DMS 273 treated with DMSO at 0.1 percent for 48 hours (cell line): Measurements from ENCODE around the gene SLC35F5.
"Not testable (repeated sequence)": the region's sequence is repeated elsewhere in the genome, so short reads cannot be mapped to it uniquely, and the experiment has no call there.

Experiments used
- DNase-seq: peaks from one replicate; lab custom pipeline; 2025; lab: John Stamatoyannopoulos, UW

SLC35F5 gene, protein sequence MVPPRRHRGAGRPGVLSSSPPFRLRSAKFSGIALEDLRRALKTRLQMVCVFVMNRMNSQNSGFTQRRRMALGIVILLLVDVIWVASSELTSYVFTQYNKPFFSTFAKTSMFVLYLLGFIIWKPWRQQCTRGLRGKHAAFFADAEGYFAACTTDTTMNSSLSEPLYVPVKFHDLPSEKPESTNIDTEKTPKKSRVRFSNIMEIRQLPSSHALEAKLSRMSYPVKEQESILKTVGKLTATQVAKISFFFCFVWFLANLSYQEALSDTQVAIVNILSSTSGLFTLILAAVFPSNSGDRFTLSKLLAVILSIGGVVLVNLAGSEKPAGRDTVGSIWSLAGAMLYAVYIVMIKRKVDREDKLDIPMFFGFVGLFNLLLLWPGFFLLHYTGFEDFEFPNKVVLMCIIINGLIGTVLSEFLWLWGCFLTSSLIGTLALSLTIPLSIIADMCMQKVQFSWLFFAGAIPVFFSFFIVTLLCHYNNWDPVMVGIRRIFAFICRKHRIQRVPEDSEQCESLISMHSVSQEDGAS

DNA sequence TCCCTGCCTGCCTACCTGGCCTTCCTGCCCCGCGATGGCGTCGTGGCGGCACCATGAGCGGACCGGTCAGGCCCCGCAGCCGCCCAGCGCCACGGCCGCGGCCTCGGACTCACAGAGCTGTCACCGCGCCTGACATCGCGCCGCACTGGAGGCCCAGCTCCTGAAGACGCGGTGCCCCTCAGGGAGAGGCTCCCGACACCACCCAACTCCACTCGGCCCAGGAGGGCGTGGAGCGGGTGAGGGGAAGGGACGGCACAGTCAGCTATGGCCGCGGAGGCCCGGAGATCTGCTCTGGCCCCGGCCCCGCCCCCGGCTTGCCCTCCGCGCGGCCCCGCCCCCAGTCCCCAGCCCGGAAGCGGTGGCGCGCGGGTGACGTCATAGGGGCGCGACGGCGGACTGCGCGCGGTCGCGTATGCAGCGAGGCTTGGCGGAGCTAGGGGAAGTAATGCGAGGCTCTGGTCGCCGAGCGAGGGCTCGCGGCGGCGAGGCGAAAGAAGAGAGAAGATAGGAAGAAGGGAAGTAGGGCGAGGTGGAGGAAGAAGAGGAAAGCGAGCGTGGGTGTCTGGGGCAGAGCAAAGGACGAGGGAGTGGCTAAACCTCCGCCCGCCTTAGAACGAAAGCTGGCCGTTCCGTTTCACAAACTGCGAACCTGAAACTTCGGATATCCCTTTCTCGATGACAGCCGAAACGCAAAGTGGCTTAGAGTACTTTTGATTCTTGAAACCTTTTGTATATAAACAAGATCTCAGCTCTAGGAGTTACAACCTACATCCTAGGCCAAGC lies at the start of gene SLC35F5:
TSS of gene SLC35F5 (minus strand) at position 288 of the 783 bp plus-strand sequence. CDS start at position 55, 233 bp downstream.
- peak; percentile 72 for DNase-seq

DNA sequence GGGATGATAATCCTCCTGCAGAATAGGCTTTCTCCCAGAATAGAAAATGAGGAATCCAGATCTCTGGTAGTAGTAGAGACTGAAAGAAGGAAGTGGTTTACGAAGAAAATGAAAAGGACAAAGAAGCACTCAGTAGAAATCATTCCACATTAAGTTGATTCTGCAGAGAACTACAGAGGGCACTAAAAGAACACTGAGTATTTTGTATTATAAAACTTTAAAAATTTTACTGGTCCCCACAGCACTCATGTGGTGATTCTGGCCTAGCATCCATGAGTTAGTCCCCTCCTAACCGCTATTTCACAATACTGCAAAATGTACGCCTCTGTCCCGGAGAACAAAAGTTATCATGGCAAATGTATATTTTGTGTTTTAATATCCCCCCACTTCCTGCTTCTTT lies 42.9 kb upstream of the SLC35F5 start:
- DNase-seq, result no peak

DNA sequence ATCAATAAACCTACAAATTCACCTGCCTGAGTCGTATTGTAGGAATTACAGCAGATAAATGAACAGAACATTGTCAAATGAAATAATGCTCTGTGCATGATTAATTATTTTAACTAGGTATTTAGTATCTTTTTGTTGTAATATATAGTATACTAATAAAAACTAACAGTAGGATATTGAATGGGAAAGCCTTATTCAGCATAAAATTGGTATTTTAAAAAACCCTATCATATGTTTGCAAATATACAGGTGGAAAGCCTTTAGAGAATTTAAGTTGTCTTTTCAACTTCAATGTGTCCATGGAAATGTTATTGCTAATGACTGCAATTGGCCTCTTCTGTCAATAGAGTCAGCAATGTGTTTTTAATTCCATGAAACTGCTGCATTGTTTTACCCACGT lies 40.8 kb upstream of the SLC35F5 start:
- DNase-seq, result no peak

DNA sequence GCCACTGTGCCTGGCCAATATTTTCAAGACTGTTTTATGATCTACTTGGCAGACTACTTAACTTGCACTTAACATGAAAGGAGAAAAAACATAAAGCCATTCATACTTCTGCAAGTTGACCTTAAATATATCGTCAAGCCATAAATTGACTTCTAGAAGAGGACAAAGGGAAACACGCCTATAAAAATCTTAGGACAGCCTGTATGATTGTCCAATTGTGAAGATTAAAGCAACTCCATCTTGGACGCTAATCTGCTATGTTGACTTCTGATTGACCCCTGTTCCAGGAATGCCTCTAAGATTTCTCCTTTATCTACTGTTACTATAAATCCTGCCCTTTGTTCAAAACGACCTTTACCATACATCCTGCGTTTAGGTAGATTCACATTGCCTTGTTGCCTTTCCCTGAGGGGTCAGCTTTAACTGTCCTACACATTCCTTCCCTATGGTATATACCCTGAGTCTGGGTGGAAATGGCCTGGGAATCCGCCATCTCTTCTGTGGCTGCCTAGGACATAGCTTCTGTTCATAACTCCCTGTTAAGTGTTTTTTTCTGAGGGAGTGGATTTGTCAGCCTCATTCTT lies 40.2 kb upstream of the SLC35F5 start:
- no peak for DNase-seq

DNA sequence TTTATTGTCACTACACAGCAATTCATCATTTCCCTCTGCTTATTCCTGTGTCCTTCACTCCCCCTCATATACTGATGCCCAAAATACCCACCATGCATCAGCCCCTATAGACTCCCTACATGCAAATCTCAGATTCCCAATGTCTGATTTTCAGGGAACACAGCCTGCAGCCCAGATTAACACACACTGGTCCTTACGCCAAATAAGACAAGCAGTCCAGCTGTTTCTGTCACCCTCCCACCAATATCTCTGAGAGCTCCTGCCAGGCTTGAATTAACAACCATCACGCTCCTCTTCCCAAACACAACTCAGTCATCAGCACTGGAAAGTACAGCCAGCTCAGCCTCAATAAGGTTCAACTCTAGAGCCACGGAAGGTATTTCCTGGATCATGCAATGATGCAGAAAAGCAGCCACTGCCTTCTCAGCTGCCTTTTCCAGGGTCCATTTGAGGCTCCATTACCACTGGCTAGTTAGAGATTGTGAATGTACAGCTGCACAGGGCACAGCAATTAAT lies 39.0 kb upstream of the SLC35F5 start:
- DNase-seq, result no peak

DNA sequence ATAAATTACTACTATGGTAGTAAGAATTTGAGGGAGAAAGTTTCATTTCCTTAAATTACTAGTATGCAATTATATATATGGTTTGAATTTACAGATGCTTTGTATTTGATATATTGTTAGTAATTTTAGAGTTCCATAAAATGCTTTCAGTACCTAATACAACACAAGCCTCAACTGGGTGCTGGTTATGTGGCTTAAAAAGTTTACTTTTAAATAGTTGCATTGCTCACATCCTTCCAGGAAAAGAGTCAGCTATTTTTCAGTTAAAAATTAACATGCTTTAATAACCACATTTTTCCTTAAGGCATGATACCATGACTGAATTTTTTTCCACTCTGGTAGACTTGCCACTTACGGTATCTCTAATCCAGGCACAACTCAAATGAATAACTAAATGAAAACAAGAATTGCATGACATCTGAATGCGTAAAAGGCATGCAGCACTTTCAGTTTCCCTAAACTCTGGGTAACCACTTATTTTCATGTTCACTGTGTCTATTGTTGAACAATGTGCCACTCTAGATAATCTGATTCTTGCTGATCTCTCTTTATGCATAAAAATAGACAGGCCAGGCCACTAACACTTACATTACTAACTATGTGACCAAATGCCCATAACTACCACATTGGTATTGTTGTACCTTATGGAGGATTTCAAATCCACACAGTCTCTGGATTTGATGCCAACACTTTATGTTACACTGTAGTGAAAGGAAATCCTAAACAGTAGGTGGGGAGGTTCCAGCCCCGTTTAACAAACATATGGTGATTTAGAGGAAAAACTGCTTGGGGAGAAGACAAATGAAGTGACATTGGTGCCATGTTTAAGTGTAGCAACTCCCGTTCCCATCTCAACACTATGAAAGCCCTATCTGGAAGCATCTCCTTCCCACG lies 35.5 kb upstream of the SLC35F5 start:
- no peak for DNase-seq

DNA sequence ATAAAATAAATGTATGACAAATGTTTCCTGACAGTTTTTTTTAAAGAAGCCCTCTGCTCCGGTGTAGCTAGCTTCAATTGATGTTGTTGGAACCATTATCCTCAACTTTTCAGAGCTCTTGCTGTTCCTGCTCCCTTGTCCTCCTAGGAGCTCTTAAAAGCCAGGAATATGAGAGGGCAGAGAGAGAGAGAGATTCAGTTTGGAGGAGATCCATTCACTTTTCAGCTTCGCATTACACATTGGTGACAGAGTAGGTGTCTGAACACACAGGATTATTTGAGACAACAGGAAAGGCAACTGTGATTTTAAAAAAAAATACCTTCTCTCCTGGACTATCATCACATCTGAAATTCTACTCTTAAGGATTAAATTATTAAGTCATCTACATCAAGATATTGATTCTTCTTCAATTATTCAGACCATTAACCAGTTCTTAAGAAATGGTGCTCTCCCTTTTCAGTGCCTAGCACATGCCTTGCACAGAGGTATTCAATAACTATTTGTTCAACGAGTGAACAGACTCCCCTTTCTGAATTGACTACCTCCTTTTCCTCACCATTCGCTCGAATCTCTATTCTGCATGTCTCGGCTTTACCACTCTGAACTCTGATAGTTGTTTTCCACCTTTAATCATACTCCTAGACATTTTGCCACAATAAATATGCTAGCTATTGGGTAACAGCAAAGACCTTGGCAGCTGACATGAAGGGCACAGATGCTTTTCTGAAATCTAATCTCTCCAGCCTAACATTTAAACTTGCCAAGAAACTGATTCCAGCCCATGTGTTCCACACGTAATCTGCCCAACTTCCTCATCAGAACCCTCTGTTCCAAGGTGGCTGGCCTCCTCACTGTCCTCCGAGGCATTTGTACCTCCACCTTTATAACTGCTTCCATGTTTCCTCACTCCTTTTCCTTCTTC lies 28.6 kb upstream of the SLC35F5 start:
- peak; percentile 83 for DNase-seq

DNA sequence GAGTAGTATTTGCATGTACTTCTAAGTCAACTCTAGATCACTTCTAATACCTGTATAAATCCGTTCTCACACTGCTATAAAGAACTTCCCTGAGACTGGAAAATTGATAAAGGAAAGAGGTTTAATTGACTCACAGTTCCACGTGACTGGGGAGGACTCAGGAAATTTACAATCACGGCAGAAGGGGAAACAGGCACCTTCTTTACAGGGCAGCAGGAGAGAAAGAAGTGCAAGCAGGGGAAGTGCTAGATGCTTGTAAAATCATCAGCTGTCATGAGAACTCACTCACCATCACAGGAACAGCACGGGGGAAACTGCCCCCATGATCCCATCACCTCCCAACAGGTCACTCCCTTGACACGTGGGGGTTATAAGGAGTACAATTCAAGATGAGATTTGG lies 24.0 kb upstream of the SLC35F5 start:
- DNase-seq, result no peak

DNA sequence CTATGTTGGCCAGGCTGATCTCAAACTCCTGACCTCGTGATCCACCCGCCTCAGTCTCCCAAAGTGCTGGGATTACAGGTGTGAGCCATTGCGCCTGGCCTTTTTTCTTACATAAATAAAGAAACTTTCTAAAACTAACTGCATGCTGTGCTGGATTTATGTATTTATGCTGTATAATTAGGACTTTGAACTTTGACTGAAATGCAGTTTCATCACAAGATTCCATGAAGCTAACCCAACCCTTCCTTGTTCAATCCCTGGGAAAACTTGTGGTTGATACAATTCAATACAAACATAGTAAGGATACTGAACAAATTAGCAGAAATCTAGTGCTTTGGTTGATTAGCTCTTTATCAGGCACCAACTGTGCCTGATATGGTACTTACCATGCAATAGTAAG lies 20.9 kb upstream of the SLC35F5 start:
- DNase-seq, result no peak

DNA sequence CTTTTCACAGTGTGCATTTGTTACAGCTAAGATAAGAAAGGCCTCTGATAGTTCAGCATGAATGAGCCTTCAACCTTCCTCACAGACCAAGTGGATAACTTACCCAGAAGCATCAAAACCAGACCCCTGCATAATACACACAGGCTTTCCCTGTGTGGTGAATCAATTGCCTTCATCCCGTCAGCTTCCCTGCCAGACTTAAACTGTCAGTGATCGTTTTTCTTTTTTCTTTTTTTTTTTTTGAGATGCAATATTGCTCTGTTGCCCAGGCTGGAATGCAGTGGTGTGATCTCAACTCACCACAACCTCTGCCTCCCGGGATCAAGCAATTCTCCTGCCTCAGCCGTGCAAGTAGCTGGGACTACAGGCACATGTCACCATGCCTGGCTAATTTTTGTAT lies 20.5 kb upstream of the SLC35F5 start:
- DNase-seq, result no peak

DNA sequence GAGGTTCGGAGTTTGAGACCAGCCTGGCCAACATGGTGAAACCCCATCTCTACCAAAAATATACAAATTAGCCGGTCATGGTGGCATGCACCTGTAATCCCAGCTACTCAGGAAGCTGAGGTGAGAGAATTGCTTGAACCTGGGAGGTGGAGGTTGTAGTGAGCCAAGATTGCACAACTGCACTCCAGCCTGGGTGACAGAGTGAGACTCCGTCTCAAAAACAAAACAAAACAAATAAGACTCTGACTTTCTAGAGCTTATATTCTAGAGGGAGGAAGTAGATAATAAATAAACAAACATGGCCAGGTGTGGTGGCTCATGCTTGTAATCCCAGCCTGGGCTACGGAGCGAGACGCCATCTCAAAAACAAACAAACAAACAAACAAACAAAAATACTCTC lies 18.2 kb upstream of the SLC35F5 start:
- not testable (repeated sequence) for DNase-seq

DNA sequence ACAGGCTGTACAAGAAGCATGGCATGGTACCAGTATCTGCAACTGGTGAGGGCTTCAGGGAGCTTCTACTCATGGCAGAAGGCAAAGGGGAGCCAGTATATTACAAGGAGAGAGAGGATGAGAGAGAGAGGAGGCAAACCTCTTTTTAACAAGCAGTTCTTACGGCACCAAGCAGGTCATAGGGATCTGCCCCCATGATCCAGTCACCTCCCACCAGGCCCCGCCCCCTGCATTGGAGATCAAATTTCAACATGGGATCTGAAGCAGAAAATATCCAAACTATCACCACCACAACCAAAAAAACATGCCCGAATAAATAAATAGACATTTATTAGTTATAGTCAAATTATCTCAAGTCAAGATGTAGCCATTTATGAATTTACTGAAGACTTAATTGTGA lies 14.5 kb upstream of the SLC35F5 start:
- DNase-seq, result no peak

DNA sequence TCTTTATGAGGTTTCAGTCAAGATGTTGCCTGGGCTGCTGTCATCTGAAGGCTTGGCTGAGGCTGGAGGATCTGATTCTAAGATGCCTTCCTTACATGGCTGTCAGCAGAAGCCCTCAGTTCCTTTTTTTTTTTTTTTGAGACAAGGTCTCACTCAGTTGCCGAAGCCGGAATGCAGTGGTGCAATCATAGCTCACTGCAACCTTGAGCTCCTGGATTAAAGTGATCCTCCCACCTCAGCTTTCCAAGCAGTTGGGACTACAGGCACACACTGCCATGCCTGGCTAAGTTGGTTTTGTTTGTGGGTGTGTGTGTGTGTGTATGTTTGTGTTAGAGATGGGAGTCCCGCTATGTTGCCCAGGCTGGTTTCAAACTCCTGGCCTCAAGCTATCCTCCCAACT lies 13.1 kb upstream of the SLC35F5 start:
- DNase-seq, result no peak

DNA sequence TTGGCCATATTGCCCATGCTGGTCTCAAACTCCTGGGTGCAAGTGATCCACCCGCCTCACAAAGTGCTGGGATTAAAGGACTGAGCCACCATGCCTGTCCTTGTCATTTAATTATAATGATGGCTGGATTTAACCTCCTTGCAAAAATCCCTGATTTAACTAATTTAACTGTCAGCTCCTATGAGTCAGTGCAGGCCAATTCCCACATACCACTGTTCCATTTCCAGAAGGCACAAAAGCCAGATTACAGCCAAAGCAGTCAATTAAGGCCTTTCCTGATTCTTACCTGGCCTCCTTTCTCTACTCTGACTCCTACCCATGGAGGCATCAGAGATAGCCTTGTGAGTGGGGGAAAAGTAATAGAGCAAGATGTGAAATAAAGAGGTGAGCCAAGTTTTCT lies 12.3 kb upstream of the SLC35F5 start:
- DNase-seq, result no peak

DNA sequence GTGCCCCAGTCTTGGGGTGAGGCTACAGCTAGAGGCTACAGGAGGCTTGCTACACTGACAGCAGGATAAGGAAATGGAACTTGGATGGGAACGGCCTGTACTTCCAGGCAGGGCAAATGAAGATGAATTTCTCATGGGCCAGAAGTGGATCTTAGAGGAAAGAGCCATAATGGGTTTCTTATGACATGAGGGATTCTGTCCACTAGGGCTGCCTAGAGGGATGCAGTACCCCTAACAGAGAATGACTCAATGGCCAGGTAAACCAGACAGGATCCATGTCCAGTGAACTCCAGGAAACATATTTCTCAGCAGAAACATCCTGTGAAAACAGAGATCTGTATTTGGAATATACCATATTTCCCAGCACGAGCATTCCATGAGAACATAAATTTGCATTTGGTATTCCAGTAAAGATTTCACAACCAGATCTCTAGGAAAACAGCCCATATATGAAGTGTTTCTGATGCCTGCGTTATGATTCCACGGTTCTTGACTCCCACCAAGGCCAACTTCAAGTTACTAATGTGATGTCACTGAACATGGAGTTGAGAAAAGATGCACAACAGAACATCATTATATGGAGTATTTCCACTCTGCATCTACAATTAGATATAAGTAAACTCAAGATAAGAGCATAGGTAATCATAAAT lies 11.5 kb upstream of the SLC35F5 start:
- no peak for DNase-seq

DNA sequence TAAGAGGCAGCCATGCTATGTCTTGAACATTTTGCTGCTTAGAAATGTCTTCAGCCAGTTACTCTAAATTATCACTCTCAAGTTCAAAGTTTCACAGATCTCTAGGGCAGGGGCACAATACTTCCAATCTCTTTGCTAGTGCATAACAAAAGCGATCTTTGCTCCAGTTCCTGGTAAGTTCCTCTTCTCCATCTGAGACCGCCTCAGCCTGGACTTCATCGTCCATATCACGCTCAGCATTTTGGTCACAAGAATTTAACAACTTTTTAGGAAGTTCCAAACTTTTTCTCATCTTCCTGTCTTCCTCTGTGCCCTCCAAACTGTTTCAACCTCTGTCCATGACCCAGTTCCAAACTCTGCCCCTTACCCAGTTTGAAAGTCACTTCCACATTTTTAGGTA lies 8.8 kb upstream of the SLC35F5 start:
- no peak for DNase-seq

DNA sequence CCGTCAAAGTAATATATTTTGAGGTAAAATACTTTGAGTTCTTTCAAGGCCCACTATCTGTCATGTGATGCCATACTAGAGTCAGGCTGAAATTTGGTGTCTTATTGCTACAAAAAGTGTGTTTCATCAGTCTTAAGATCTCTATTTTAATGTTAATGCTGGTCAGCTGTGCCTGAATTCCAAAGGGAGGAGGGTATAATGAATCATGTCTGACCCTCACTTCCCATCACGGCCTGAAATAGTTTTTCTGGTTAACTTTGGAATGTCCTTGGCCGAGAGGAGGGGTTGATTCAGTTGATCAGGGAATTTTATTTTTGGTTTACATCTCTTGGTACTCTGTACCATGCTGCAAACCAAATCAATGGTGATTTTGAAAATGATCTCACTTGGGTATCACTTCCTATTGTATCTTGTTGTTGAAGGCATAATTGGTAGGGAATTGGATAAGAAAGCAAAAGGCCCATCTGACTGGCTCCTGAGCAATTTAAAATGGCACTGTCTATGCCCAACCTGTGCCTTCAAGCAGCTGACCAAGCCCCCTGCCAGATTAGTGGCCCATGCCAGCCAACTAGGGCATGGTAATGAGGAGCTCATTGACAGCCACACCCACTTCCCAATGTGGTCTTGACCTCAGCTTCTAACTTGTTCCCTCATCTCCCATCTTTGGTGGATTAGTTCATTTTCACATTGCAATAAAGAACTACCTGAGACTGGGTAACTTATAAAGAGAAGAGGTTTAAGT lies 6.1 kb upstream of the SLC35F5 start:
- no peak for DNase-seq

DNA sequence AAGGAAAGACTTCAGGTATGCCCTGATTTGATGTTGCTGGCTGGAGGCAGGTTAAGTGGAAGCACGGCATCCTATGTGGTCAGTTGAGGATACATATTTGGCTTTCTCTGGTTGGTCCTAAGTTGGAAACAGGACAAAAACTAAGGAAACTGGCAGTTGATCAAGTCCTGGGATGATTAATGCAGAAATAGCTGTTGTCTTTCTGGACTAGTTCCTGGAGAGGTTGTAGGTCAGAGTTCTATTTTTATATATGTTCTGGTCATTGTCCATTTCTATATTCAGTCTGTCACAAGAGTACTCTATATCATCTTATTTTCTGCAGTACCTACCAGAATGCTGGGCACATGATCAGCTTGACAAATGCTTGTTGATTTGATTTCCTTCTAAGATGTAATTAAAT lies 4.0 kb upstream of the SLC35F5 start:
- no peak for DNase-seq

DNA sequence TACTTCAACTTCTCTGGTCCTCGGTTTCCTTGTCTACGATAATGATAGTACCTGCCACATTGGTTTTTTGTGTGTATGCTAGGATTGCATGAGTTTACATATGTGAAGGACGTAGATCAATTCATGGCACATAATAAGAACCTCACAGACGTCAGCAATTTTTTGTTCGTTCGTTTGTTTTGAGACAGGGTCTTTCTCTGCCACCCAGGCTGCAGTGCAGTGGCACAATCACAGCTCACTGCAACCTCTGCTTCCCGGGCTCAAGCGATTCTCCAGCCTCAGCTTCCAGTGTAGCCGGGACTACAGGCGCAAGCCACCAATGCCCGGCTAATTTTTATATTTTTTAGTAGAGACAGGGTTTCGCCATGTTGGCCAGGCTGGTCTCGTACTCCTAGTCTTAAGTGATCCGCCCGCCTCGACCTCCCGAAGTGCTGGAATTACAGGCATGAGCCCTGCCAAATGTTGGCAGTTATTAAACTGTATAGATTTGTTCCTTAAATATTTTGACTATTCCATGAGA lies 756 bp upstream of the SLC35F5 start:
- DNase-seq, result no peak
